Vagina (tissue), 2 donors: Measurements from ENCODE around the gene AKR1A1.

ENCODE experiments used
- POLR2A ChIP-seq, 2 donors: fragments of 450-650 bp; IDR thresholded peaks; one replicate each; pipeline ENCODE4 v1.6.1; 2017; ENCODE audit warnings: antibody characterized with exemption in 2 of 2, mild to moderate bottlenecking in 2 of 2, moderate library complexity in 2 of 2
- POLR2AphosphoS5 ChIP-seq, 2 donors: sonication (generic); formaldehyde crosslinking; IDR thresholded peaks; one replicate each; pipeline ENCODE4 v1.9.0; 2017; ENCODE audit warnings: antibody characterized with exemption in 2 of 2, mild to moderate bottlenecking in 2 of 2, low read depth in 1 of 2; ENCODE audit not compliant: insufficient read depth in 1 of 2
- TF ChIP-seq, protein P1 (sequence below), 3 experiments: fragments of 450-650 bp in 2 of 3; fragments of 200-600 bp in 1 of 3; sonication (generic) in 1 of 3; IDR thresholded peaks; one replicate each; pipeline ENCODE4 v1.5.1; 2017 to 2019; ENCODE audit warnings: antibody characterized with exemption in 3 of 3, mild to moderate bottlenecking in 2 of 3, moderate library complexity in 2 of 3

- TF ChIP-seq, protein P1, sequence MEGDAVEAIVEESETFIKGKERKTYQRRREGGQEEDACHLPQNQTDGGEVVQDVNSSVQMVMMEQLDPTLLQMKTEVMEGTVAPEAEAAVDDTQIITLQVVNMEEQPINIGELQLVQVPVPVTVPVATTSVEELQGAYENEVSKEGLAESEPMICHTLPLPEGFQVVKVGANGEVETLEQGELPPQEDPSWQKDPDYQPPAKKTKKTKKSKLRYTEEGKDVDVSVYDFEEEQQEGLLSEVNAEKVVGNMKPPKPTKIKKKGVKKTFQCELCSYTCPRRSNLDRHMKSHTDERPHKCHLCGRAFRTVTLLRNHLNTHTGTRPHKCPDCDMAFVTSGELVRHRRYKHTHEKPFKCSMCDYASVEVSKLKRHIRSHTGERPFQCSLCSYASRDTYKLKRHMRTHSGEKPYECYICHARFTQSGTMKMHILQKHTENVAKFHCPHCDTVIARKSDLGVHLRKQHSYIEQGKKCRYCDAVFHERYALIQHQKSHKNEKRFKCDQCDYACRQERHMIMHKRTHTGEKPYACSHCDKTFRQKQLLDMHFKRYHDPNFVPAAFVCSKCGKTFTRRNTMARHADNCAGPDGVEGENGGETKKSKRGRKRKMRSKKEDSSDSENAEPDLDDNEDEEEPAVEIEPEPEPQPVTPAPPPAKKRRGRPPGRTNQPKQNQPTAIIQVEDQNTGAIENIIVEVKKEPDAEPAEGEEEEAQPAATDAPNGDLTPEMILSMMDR (IDR thresholded peaks at IDR 0.05) = no peak
- TF ChIP-seq POLR2A (IDR thresholded peaks at IDR 0.05) (no peak), POLR2AphosphoS5 (IDR thresholded peaks at IDR 0.05; ENCODE audit: insufficient read depth in 1 of 2, low read depth in 1 of 2) (no peak)
These were observed 1.1 kb downstream of the AKR1A1 start for GRCh38 chr1:45551684-45552083.
